Measurements from ENCODE around the gene WBP1. TPM values are rescaled to one million over a fixed set of nuclear protein-coding genes. Genes with fewer than 3 reads are reported as not detected.

The WBP1 gene
- total and polyA plus RNA-seq, 2 donors (not counting 3 experiments of a cell fraction or from before 2014, with no cell fraction given): 50.5 to 209 TPM

DNA sequence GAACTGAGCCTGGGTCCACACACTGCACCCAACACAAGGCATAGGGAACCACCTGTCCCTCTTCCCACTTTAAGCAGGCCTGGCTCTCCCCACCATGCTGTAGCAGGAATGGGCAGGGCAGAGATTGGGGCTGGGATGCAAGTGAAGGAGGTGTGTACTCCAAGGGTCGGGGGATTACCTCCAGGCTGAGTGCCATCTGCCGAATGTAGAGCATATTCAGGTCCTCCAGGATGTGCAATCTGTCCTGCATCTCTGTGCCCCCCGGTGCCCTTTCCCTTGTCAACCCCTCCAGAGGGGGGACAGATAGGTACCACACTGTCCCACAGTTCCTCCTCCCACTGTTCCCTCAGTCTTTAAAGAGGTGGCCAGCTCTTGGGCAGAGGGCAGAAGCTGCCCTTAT, 18.9 kb upstream of the WBP1 start:
- intact Hi-C loops (cut with micrococcal nuclease): no loop called here
- TF ChIP-seq, protein P1, sequence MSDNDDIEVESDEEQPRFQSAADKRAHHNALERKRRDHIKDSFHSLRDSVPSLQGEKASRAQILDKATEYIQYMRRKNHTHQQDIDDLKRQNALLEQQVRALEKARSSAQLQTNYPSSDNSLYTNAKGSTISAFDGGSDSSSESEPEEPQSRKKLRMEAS (IDR thresholded peaks at IDR 0.05; ENCODE audit: insufficient read depth, insufficient read length): no peak
- TF ChIP-seq FOS (IDR thresholded peaks at IDR 0.05; ENCODE audit: borderline replicate concordance, insufficient read depth, low read length) (no peak), GATA2 (IDR thresholded peaks at IDR 0.05; ENCODE audit: insufficient read depth, insufficient read length, low read depth, low read length) (no peak), MYC (IDR thresholded peaks at IDR 0.05; ENCODE audit: low read depth, low read length) (no peak), POLR2AphosphoS5 (IDR thresholded peaks at IDR 0.05; ENCODE audit: insufficient read depth, low read depth, low read length) (no peak), EZH2 (IDR thresholded peaks at IDR 0.05; ENCODE audit: borderline replicate concordance, low read depth, low read length, severe bottlenecking) (no peak), POLR2A (IDR thresholded peaks at IDR 0.05; ENCODE audit: low read depth, low read length) (no peak), JUN (IDR thresholded peaks at IDR 0.05; ENCODE audit: borderline replicate concordance, insufficient read depth, insufficient read length, low read depth) (no peak)
- TF ChIP-seq, protein P2, sequence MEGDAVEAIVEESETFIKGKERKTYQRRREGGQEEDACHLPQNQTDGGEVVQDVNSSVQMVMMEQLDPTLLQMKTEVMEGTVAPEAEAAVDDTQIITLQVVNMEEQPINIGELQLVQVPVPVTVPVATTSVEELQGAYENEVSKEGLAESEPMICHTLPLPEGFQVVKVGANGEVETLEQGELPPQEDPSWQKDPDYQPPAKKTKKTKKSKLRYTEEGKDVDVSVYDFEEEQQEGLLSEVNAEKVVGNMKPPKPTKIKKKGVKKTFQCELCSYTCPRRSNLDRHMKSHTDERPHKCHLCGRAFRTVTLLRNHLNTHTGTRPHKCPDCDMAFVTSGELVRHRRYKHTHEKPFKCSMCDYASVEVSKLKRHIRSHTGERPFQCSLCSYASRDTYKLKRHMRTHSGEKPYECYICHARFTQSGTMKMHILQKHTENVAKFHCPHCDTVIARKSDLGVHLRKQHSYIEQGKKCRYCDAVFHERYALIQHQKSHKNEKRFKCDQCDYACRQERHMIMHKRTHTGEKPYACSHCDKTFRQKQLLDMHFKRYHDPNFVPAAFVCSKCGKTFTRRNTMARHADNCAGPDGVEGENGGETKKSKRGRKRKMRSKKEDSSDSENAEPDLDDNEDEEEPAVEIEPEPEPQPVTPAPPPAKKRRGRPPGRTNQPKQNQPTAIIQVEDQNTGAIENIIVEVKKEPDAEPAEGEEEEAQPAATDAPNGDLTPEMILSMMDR (IDR thresholded peaks at IDR 0.05; ENCODE audit: extremely low read depth in 1 of 2, insufficient read depth in 1 of 2, low read depth in 1 of 2, low read length in 2 of 2): no peak
- H3K9ac ChIP-seq (replicated peaks; ENCODE audit: extremely low read depth, insufficient read depth, low read length): peak overlapping the region; percentile 52
- ChIA-PET CTCF (interaction anchor here (1.1 to 2.3 kb wide), 5 partner anchors 10 to 144 kb away, joined by 3 to 14 read pairs (median 4); partner anchors contain the start of gene INO80B), POLR2A (interaction anchor here (1.0 kb wide), 1 partner anchor 19 kb away, joined by 3 read pairs; the partner anchor contains the start of gene WBP1)
- no peak overlapping the region for H2AFZ ChIP-seq (ENCODE audit: low read depth, low read length)
- no peaks in the 10 kb centered on the region for H3K9me1 ChIP-seq (replicated peaks; ENCODE audit: control insufficient read depth, extremely low read depth, insufficient read depth, low read length)
- BruUV-seq (replicated peaks): no TSS peak
- no peak overlapping the region for H3K27ac ChIP-seq (ENCODE audit: insufficient read depth, low read depth, low read length)
- peaks cover 14 to 23% of the 10 kb centered on the region in 2 experiments for H3K27me3 ChIP-seq (ENCODE audit: control insufficient read depth in 2 of 2, insufficient read depth in 2 of 2, low read length in 2 of 2)
- peak overlapping the region in 2 of 3 experiments; percentile 47 to 56 for H3K4me3 ChIP-seq (replicated peaks in 1 of 3; ENCODE audit: insufficient read depth in 1 of 3, low read depth in 1 of 3, low read length in 3 of 3)
- H3K36me3 ChIP-seq (ENCODE audit: control insufficient read depth in 2 of 2, extremely low read depth in 1 of 2, insufficient read depth in 2 of 2, low read length in 2 of 2): no peaks in the 10 kb centered on the region
- no peaks in the 10 kb centered on the region for H3K9me3 ChIP-seq (replicated peaks; ENCODE audit: control insufficient read depth, insufficient read depth, low read length)
- no peaks in the 10 kb centered on the region for H3K79me2 ChIP-seq (ENCODE audit: control insufficient read depth, insufficient read depth, low read length)
- FAIRE-seq (no peak), DNase-seq (ENCODE audit: low read depth, low spot score) (no peak)
- no peaks in the 10 kb centered on the region for H4K20me1 ChIP-seq (replicated peaks; ENCODE audit: control insufficient read depth, extremely low read depth, insufficient read depth, low read length)
- H3K4me1 ChIP-seq (ENCODE audit: control insufficient read depth, extremely low read depth, insufficient read depth, low read length): peaks cover 25% of the 10 kb centered on the region
- peak overlapping the region; percentile 48 for H3K4me2 ChIP-seq (ENCODE audit: insufficient read depth, low read length)
- dilution Hi-C loops (cut with MboI; ENCODE audit: extremely low pct_ligation_motif_present, low sequenced_read_pairs): no loop called here

All from endothelial cell of umbilical vein (primary cell).